ENCODE measurements around the gene NXPH3. TPM values are rescaled to one million over a fixed set of nuclear protein-coding genes. Genes with fewer than 3 reads are reported as not detected.

Gene NXPH3
- total RNA-seq, 1 donor from 2014 or later: not detected

DNA sequence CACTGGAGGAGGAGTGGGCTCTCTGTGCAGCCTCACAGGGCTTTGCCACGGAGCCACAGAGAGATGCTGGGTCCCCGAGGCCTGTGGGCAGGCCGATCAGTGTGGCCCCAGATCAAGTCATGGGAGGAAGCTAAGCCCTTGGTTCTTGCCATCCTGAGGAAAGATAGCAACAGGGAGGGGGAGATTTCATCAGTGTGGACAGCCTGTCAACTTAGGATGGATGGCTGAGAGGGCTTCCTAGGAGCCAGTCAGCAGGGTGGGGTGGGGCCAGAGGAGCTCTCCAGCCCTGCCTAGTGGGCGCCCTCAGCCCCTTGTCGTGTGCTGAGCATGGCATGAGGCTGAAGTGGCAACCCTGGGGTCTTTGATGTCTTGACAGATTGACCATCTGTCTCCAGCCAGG, 3.9 kb downstream of the NXPH3 start:
- ChIA-PET POLR2A (no interaction called here), CTCF (interaction anchor here (1.0 kb wide), 1 partner anchor 116 kb away, joined by 3 read pairs; no protein-coding TSS in a partner anchor)
- intact Hi-C loops (cut with micrococcal nuclease): no loop called here
- Mint-ChIP-seq H3K27me3 (peaks cover 17% of the 10 kb centered on the region), H3K4me3 (no peak overlapping the region), H3K36me3 (ENCODE audit: low read depth) (no peaks in the 10 kb centered on the region), H3K9me3 (no peaks in the 10 kb centered on the region), H3K4me1 (peaks cover 11% of the 10 kb centered on the region), H3K27ac (no peak overlapping the region)
- ATAC-seq (ENCODE audit: low read depth) (no peak), DNase-seq (no peak)
- no peak for TF ChIP-seq CTCF (IDR thresholded peaks at IDR 0.05)

GRCh38 chr17:49580055-49580721, 4.5 kb downstream of the NXPH3 start:
- H3K36me3 Mint-ChIP-seq (ENCODE audit: low read depth): no peaks in the 10 kb centered on the region
- CTCF ChIA-PET: interaction anchor here (1.0 kb wide), 1 partner anchor 115 kb away, joined by 3 read pairs; no protein-coding TSS in a partner anchor
- POLR2A ChIA-PET: no interaction called here
- H3K27me3 Mint-ChIP-seq: peaks cover 14% of the 10 kb centered on the region
- TF ChIP-seq CTCF (IDR thresholded peaks at IDR 0.05): no peak
- ATAC-seq (ENCODE audit: low read depth) (no peak), DNase-seq (no peak)
- no peak overlapping the region for H3K4me3 Mint-ChIP-seq
- H3K27ac Mint-ChIP-seq: no peak overlapping the region
- peaks cover 11% of the 10 kb centered on the region for H3K4me1 Mint-ChIP-seq
- no peaks in the 10 kb centered on the region for H3K9me3 Mint-ChIP-seq
- intact Hi-C loops (cut with micrococcal nuclease): no loop called here

DNA sequence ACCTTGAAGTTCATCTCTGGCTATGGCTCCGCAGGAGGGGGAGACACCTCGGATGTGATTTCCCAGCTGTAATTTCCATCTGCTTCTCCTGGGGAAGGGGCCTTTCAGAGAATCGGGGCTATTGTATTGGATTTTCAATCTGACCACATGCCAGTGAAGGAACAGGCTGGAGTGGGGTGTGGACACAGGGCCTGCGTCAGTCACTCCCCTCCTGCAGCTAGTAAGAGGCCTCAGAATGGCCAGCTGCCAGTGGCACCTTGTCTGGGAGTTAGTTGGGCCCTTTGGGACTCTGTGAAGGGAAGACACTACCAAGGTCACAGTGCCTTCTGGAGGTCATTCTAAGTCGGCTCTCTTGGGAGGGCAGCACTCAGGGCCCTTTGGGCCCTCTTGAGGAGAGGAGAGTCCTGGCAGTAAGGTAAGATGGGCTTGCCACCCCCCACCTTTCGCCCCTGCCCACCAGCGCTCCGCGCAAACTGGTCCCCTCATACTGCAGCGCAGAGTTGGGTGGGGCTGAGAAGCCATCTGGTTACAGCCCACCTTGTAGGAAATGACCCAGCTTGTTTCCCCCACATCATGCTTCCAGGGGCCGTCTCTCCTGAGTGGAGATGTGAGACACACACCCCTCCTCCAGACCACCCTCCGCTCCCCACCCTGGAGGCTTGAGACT, 5.4 kb downstream of the NXPH3 start:
- Mint-ChIP-seq H3K36me3 (ENCODE audit: low read depth) (no peaks in the 10 kb centered on the region), H3K9me3 (no peaks in the 10 kb centered on the region), H3K27me3 (peaks cover 11% of the 10 kb centered on the region), H3K27ac (no peak overlapping the region), H3K4me1 (peaks cover 9% of the 10 kb centered on the region), H3K4me3 (no peak overlapping the region)
- ATAC-seq (ENCODE audit: low read depth) (no peak), DNase-seq (no peak)
- ChIA-PET CTCF (no interaction called here), POLR2A (no interaction called here)
- no peak for TF ChIP-seq CTCF (IDR thresholded peaks at IDR 0.05)
- intact Hi-C loops (cut with micrococcal nuclease): no loop called here

DNA sequence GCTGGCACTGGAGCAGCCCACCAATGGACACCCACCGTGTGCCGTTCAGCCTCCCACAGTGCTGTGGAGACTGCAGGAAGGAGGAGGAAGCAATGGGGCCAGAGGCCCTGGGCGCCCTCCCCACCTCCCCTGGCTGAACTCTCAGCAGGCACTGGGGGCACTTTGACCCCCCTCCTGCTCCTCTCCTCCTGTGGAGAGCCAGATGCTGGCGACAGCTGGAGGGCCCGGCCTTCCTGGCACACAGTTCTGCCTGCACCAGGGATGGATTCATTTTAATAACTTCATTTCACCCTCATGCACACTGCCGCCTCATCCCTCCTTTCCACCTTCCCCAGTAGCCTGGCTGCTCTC, 6.0 kb downstream of the NXPH3 start:
- POLR2A ChIA-PET: no interaction called here
- Mint-ChIP-seq H3K27me3 (peaks cover 10% of the 10 kb centered on the region), H3K4me1 (peaks cover 6% of the 10 kb centered on the region), H3K27ac (no peak overlapping the region), H3K9me3 (no peaks in the 10 kb centered on the region), H3K36me3 (ENCODE audit: low read depth) (no peaks in the 10 kb centered on the region), H3K4me3 (no peak overlapping the region)
- ATAC-seq (ENCODE audit: low read depth) (no peak), DNase-seq (no peak)
- CTCF ChIA-PET: no interaction called here
- TF ChIP-seq CTCF (IDR thresholded peaks at IDR 0.05): no peak
- intact Hi-C loops (cut with micrococcal nuclease): no loop called here

- intact Hi-C loops (cut with micrococcal nuclease): no loop called here
- DNase-seq (no peak), ATAC-seq (ENCODE audit: low read depth) (no peak)
- Mint-ChIP-seq H3K9me3 (no peaks in the 10 kb centered on the region), H3K36me3 (ENCODE audit: low read depth) (no peaks in the 10 kb centered on the region), H3K4me1 (peaks cover 3% of the 10 kb centered on the region), H3K27ac (no peak overlapping the region), H3K4me3 (no peak overlapping the region), H3K27me3 (peaks cover 7% of the 10 kb centered on the region)
- no peak for TF ChIP-seq CTCF (IDR thresholded peaks at IDR 0.05)
- ChIA-PET CTCF (no interaction called here), POLR2A (no interaction called here)
These were observed 6.5 kb downstream of the NXPH3 start for GRCh38 chr17:49582055-49582722.
